GM19455 (cell line): ENCODE results near the gene SCARF2.
"Not testable (repeated sequence)": the region's sequence is repeated elsewhere in the genome, so short reads cannot be mapped to it uniquely, and the experiment has no call there.

Experiments used
- ATAC-seq: cut with Tn5 transposase; IDR thresholded peaks from one replicate; pipeline ENCODE4 v1.9.1; 2021; ENCODE audit not compliant: unreplicated experiment

SCARF2 gene

DNA sequence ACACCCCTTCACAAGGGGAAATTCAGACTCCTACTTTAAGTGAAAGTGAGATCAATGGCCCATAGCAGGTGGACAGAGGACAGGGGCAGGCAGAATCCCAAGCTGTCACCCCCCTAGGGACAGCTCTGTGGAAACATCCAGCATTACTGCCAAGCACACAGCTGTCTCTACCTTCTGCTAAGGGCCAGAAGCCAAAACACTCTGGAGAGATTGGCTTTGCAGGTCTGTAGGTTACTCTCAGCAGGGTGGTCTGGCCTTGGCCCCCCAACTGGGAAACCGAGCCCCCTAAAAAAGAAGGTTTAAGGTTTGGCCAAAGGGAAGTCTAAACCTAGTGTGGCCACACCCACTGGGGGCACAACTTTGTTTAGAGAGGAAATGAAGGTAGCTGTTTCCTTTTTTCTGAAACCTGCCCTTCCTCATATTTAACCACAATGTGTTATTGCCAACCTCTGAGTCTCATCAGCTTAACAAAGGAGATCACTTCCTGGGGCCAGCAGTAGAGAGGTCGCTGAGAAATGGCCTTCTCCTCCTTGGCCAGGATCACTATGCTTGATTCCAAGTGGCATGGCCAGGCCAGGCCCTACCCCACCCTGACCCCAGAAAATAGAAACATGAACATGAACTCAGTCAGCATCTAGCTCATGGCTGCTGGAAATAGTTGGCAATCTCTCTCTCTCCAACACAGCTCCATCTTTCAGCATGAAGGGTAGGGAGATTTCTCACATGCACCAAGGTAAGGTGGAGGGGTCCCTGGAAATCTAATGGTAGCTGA, 25.9 kb upstream of the SCARF2 start:
- ATAC-seq: no peak

DNA sequence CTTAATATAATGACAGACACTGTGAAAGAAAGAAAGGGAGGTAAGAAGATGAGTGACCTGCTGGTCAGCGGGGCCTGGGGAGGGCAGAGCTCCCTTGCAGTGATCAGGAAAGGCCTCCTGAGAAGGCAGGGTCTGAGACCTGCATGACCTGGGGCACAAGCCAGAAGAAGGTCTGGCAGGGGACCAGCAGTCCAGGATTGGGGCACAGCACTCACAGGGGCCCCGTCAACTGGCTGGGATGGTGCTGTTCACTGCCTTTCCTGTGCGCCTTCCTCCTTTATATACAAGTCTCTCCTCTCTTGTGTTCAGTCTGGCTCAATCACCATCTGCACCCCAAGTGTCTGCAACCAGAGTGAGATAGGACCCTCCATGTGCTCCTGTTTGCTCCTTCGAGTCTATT, 22.2 kb upstream of the SCARF2 start:
- ATAC-seq: no peak

DNA sequence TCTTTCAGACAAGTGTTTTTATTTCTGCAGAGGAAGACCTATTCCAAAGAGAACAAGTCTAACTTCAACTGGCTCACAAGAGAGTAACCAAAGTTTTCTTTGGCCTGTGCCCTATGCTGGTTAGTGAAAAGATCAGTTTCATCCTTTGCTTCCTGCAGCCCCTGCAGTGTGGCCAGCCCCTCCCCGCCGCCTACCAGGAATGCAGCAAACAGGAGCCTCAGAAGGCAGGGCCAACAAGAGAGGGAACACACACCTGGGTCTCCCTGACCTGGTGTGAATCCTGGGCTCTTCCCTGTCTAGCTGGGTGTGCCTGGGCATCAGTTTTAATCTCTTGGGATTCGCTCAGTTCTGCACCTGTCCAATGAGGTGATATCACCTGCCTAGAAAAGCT, 21.5 kb upstream of the SCARF2 start:
- ATAC-seq: no peak

DNA sequence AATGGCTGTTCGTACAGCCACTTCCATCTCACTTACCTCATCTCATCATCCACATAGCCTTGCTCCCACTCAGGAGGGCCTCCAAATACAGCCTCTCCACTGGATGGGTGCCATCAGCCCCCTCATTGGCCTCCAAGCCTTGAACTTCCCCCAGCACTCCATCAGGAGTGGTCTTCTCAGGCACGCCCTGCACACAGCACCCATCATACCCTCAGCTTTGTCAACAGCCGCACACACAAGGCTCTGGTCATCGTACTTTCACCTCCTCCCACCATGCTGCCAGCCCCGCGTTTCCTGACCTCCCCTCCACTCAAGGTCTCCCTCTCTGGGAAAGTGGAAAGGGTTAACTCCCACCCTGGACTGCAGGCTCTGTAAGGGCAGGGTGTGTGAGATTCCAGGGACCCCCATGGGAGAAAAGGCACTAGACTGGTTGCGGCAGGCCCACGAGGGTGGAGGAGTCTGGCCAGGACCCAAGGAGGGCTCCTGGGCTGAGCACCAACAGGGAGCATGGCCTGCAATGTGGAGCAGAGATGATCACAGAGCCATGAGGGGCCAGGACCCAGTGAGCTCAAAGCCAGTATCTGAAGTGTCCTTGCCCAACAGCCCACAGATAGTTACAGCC, 21.0 kb upstream of the SCARF2 start:
- ATAC-seq: no peak

DNA sequence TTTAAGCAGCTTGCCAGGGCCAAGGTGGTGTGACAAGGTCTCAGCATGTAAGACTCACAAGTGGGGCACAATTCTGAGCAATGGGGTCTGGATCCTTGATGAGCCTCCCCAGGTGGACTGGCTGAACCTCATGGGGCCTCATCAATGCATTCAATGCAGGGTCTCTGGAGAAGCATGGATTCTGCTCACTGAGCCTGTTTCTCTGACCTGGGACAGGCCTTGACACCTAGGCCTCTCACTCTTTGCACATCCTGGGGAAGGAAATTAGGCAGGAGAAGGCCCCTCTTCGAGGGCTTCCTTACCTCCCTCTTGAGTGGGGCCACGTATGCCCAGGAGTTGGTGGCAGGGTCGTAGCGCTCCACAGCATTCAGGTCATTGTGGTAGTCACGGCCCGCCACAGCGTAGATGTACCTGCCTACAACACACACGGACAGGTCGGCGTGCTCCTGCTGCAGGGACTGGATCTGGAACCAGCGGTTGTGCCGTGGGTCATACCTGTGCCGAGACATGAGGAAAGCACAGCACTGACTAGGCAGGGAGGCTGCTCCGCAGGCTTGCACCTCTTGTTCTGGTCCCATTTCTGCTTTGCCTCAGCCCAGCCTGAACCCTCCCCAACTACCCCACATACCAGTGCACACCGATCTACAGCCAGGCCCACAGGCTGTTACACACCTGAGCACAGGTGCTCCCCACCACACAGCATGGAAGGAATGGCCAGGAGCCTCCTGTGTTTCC, 20.0 kb upstream of the SCARF2 start:
- ATAC-seq: no peak

DNA sequence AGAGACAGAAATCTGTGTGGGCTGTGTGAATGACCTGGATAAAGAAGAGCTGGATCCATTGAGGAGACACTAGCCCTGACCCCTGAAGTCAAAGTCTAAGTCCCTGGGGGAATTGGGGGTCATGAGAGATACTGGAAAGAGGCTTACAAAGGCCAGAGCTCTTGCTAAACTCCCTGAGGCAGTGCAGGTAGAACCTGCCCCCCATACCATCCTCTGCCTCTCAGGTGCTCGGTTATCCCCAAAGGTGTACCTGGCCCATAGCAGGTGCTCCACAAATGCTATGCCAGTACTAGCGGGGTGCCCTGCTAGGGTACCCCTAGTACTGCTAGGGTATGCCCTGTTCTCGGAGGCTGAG, 19.1 kb upstream of the SCARF2 start:
- no peak for ATAC-seq

DNA sequence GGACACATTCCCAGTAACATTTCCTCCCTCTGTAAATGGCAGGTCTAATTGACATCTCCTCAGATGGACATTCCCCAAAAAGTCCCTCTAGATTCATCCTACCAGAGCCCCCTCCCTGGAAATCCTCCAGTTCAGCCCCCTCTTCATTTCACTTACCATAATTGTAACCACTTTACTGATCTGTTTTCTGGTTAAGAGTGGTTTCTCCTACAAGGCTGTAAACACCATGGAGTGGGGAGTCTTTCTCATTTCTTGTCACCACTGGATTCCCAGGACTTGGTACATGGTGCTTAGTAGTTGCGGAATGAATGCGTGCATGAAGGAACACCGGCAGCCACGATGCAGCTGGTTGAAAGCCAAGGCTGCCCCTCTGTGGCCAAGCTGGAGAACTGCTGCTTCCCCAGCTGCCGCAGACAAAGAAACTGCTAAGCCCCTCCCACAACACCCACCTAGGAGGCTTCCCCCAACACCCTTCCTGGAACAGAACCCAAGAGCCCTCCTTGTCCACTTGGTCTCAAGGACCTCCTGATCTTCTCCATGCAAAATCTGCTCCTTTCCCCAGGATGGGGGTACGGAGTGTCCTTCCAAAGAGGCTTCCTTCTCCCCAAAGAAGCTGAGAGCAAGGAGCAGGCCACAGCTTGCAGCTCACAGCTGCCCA, 18.6 kb upstream of the SCARF2 start:
- no peak for ATAC-seq

DNA sequence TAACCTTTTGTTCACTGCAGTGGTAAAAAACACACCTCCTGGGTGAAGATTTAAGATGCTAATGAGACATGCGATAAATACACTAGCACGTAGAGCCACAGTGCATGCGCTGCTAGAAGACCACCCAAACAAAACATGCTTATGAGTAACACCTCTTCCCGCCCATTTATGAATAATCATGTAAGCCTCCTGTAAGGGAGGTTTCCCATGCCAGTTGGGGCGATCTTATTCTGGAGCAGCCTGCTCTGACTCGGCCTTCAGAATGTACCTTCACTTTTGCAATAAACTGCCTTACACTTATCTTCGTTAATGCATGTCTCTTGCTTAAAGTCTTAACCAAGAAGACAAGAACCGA, 18.1 kb upstream of the SCARF2 start:
- ATAC-seq: no peak

DNA sequence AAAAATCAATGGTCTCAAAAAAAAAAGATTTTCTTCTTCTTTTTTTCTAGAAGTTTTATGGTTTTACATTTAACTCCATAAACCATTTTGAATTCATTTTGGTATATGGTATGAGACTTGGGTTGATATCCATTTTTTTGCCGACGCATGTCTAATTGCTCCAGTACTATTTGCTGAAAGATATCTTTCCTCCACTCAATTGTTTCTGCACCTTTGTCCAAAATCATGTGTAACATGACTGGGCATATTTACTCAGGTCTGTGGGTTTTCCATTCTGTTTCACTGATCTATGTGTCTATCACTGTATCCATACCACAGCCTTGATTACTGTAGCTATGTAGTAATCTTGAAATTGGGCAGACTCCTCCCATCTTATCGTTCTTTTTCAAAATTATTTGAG, 15.6 kb upstream of the SCARF2 start:
- ATAC-seq: no peak

DNA sequence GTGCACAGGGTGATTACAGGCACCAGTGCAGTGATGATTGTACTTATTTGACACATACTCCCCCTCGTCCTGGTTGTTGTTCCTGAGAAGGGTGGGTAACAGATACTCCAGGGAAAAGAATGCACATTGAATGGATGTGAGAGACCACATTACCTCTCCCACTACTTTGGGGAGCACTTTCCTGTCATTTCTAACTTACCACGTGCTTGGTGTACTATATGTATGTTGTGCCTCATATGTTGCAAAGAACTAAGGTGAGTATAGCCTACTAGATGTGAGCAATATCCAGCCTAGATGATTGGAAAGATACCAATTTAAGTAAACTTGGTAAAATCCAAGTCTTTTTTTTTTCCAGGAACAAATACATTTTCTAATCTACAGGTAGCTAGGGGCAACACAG, 14.3 kb upstream of the SCARF2 start:
- ATAC-seq: no peak

DNA sequence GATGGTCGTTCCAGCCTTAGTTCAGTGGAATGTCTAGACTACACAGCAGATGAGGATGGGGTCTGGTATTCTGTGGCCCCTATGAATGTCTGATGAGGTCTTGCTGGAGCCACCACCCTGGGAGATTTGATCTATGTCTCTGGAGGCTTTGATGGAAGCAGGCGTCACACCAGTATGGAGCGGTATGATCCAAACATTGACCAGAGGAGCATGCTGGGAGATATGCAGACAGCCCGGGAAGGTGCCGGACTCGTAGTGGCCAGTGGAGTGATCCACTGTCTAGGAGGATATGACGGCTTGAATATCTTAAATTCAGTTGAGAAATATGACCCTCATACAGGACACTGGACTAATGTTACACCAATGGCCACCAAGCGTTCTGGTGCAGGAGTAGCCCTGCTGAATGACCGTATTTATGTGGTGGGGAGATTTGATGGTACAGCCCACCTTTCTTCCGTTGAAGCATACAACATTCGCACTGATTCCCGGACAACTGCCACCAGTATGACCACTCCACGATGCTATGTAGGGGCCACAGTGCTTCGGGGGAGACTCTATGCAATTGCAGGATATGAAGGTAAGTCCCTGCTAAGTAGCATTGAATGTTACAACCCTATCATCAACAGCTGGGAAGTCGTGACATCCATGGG, 13.6 kb upstream of the SCARF2 start:
- ATAC-seq: not testable (repeated sequence)

DNA sequence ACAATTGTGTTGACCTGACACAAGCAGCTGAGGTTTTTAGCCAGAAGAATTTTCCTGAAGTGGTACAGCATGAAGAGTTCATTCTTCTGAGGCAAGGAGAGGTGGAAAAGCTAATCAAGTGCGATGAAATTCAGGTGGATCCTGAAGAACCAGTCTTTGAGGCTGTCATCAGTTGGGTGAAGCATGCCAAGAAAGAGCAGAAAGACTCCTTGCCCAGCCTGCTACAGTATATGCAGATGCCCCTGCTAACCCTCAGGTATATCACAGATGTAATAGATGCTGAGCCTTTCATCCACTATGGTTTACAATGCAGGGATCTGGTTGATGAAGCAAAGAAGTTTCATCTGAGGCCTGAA, 12.9 kb upstream of the SCARF2 start:
- ATAC-seq: no peak

DNA sequence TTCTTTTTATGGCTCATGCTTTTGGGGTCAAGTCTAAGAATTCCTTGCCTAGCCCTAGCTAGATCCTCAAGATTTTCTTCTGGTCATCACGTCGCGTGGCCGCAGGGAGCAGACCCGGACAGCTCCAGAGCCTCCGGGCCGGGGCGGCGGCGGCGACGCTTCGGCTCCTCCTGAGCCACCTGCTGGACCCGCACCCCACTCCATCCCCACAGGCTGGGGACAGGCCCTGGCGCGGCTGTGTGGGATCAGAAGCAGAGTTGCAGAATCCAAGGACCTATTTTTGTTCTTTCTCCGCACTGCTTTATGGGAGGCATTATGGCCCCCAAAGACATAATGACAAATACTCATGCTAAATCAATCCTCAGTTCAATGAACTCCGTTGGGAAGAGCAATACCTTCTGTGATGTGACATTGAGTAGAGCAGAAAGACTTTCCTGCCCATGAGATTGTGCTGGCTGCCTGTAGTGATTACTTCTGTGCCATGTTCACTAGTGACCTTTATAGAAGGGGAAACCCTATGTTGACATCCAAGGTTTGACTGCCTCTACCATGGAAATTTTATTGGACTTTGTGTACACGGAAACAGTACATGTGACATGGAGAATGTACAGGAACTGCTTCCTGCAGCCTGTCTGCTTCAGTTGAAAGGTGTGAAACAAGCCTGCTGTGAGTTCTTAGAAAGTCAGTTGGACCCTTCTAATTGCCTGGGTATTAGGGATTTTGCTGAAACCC, 12.4 kb upstream of the SCARF2 start:
- no peak for ATAC-seq

DNA sequence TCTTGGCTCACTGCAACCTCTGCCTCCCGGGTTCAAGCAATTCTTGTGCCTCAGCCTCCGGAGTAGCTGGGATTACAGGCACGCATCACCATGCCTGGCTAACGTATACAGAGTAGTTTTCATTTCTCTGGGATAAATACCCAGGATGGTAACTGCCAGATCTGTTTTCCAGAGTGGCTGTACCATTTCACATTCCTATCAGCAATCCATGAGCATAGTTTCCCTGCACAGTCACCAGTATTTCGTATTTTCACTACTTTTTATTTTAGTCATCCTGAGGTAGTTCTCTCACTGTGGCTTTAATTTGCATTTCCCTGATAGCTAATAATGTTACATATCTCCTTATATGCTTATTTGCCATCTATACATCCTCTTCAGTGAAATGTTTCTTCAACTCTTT, 11.0 kb upstream of the SCARF2 start:
- ATAC-seq: no peak

DNA sequence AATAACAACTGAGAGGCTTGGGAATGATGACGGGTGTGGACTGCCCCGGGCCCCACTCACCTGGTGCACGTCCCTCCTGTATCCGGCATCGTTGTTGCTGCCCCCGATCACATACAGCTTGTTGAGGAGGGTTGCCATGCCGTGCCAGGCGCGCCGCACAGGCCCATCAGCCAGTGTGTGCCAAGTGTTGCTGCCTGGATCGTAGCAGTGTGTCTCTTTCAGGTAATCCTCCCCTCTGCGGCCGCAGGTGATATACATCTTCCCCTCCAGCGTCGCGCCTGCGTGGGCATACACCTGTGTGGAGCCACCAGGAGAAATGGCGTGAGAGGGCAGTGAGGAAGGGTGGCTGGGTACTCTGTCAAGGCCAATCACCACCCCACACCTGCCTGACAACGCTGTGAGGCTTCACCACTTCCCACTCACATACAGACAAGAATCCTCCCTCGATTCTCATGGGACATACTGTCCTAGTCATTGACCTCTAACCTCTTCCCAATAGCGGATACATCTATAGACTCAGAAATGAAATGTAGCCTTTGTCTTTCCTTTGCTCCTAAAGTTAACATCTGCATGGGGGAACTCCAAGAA, 8.9 kb upstream of the SCARF2 start:
- no peak for ATAC-seq

DNA sequence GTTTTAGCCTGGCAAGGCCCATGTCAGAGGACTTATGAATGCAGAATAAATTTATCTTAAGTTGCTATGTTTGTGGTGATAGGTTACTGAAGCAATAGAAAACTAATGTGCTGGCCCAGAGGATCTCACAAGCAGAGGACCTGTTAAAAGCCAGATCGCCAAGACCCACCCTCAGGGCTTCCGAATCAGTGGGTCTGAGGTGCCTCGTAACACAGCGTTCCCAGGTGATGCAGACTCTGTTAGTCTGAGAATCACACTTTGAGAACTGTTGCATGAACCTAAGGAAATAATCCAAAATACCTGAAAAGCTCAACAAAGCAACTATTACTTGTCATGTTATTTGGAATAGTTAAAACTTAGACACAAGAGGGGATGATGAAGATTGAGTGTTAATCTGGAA, 6.7 kb upstream of the SCARF2 start:
- no peak for ATAC-seq

DNA sequence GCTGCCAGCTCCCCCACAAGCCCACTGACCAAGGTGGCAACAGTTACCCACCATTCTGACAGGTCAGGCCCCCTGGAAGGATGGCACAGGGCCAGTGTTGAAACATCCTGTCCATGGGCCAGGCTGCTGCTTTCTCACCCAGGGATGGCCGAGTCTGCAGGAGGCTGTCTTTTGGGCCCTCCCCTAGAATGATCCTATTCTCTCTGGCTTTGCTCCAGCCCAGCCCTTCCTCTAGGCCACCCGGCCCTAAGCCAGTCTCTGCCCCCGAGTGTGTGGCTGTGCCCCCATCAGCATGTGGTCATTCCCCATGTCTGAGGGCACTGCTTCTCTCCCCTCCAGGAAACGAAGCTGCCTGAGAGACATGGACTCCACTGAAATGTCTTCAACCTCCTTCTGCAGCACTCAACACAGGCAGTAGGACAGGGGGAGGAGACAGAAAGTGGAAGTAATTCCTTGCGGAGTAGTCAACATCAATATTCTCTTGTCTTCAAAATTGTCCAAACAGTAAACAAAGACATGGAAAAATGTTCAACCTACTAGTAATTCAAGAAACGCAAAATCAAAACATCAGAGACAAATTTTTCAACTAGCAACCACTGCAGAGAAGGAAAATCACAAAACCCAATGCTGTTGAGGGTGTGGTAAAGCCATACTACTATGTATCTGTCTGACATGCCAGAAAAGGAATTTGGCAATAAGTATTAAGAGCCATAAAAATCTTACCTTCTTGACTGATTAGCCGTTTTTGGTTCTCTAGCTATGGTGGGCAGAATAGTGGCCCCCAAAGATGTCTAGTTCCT, 5.1 kb upstream of the SCARF2 start:
- no peak for ATAC-seq

DNA sequence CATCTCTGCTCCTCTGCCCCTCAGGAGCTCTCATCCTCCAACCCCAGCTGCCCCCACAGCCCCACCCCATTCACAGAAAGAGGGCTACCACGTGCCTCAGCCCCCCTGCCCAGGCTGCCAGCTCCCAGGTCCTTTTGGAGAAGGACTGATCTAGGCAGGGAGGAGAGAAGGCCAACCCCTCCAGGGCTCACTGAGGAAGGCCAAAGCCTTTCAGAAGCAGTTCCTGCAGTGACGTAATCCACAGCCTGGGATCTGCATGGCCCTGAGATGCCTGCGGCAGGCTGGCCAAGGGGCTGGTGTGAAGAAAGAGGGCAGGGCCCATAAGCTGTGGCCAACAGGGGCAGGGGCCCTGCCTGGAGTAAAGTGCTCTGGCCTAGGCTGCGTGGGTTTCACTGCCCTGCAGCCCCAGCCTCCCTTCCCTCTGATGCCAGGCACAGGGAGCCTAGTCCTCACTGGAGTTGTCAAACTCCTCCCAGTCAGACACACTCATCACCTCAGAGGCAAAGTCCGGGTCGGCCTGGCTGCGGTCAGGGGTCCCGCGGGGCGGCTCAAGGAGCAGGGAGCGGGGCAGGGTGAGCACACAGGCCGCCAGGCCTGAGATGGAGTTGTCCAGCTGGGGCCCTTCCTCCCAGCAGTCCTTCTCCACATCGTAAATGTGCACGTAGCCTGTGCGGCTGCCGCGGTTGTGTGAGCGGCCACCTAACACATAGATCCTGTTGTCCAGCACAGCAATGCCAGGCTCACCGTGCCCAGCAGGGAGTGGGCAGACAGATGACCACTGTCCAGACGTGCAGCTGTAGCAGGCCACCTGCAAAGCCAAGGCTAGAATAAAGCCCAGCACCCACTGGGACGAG, 4.2 kb upstream of the SCARF2 start:
- ATAC-seq: no peak
